HEK293 (cell line): Measurements from ENCODE around the gene NCK2.

Experiments
- CTCF ChIA-PET: fragments of 350-600 bp; formaldehyde crosslinking; extraction: SDS; loops from one replicate; lab custom pipeline; 2021; ENCODE audit warnings: antibody characterized with exemption; lab: Yijun Ruan, JAX
- POLR2A ChIA-PET: fragments of 300-600 bp; formaldehyde crosslinking; extraction: SDS; loops from one replicate; lab custom pipeline; 2020; ENCODE audit warnings: antibody characterized with exemption, inconsistent platforms; lab: Yijun Ruan, JAX
- H3K27ac ChIP-seq: fragments of 200-500 bp; sonication (Bioruptor generic); 2 replicates; pipeline ENCODE4 v1.5.1; 2014; ENCODE audit warnings: low read depth, low read length, control low read depth, inconsistent platforms; ENCODE audit errors: extremely low read depth
- H3K36me3 ChIP-seq, 2 experiments: fragments of 200-500 bp in 1 of 2; sonication (Bioruptor generic) in 1 of 2; 1 replicate in 1 of 2; 2 replicates in 1 of 2; pipeline ENCODE4 v1.5.1; 2014 to 2017; ENCODE audit warnings: inconsistent platforms in 2 of 2, low read length in 2 of 2; ENCODE audit not compliant: control insufficient read depth in 2 of 2, insufficient read depth in 1 of 2
- H3K4me1 ChIP-seq: fragments of 200-500 bp; sonication (Bioruptor generic); 2 replicates; pipeline ENCODE4 v1.5.1; 2014; ENCODE audit warnings: mild to moderate bottlenecking, low read length, inconsistent platforms; ENCODE audit not compliant: control insufficient read depth, insufficient read depth
- H3K4me3 ChIP-seq: 2 replicates; pipeline ENCODE4 v1.5.1; 2011; ENCODE audit warnings: low read depth, mild to moderate bottlenecking, control low read depth, low read length, moderate library complexity
- H3K9me3 ChIP-seq: fragments of 200-500 bp; sonication (Bioruptor generic); 2 replicates; pipeline ENCODE4 v1.5.1; 2014; ENCODE audit warnings: low read depth, low read length, inconsistent platforms; ENCODE audit not compliant: control insufficient read depth, insufficient read depth
- SCRT2 ChIP-seq: fragments of 450-650 bp; formaldehyde crosslinking; IDR thresholded peaks from 2 replicates; pipeline ENCODE4 v1.5.1; 2016; ENCODE audit warnings: missing biosample characterization, missing genetic modification characterization
- ZBTB21 ChIP-seq: fragments of 450-650 bp; formaldehyde crosslinking; IDR thresholded peaks from 2 replicates; pipeline ENCODE4 v1.5.1; 2017; ENCODE audit warnings: missing biosample characterization, missing genetic modification characterization
- ZNF24 ChIP-seq: fragments of 450-650 bp; formaldehyde crosslinking; IDR thresholded peaks from 2 replicates; pipeline ENCODE4 v1.5.1; 2016; ENCODE audit warnings: missing biosample characterization, missing genetic modification characterization
- ZNF302 ChIP-seq: fragments of 450-650 bp; formaldehyde crosslinking; IDR thresholded peaks from 2 replicates; pipeline ENCODE4 v1.5.1; 2016; ENCODE audit warnings: missing biosample characterization, missing genetic modification characterization, low read depth
- ZNF623 ChIP-seq: fragments of 450-650 bp; formaldehyde crosslinking; IDR thresholded peaks from 2 replicates; pipeline ENCODE4 v1.5.1; 2016; ENCODE audit warnings: missing biosample characterization, missing genetic modification characterization
- ZNF624 ChIP-seq: fragments of 450-650 bp; formaldehyde crosslinking; IDR thresholded peaks from 2 replicates; pipeline ENCODE4 v1.5.1; 2017; ENCODE audit warnings: missing biosample characterization, missing genetic modification characterization
- TF ChIP-seq, protein P1 (sequence below): fragments of 450-650 bp; formaldehyde crosslinking; IDR thresholded peaks from 2 replicates; pipeline ENCODE4 v1.5.1; 2017; ENCODE audit warnings: missing biosample characterization, missing genetic modification characterization
- TF ChIP-seq, protein P2 (sequence below): fragments of 450-650 bp; formaldehyde crosslinking; IDR thresholded peaks from 2 replicates; pipeline ENCODE4 v1.5.1; 2017; ENCODE audit warnings: missing biosample characterization, missing genetic modification characterization
- TF ChIP-seq, protein P3 (sequence below): fragments of 450-650 bp; formaldehyde crosslinking; conservative IDR thresholded peaks from 2 replicates; pipeline ENCODE4 v1.5.1; 2016; ENCODE audit warnings: low read depth, missing biosample characterization, missing genetic modification characterization
- TF ChIP-seq, protein P4 (sequence below): fragments of 450-650 bp; formaldehyde crosslinking; IDR thresholded peaks from 2 replicates; pipeline ENCODE4; 2016; ENCODE audit warnings: missing biosample characterization, missing genetic modification characterization

NCK2 gene

DNA sequence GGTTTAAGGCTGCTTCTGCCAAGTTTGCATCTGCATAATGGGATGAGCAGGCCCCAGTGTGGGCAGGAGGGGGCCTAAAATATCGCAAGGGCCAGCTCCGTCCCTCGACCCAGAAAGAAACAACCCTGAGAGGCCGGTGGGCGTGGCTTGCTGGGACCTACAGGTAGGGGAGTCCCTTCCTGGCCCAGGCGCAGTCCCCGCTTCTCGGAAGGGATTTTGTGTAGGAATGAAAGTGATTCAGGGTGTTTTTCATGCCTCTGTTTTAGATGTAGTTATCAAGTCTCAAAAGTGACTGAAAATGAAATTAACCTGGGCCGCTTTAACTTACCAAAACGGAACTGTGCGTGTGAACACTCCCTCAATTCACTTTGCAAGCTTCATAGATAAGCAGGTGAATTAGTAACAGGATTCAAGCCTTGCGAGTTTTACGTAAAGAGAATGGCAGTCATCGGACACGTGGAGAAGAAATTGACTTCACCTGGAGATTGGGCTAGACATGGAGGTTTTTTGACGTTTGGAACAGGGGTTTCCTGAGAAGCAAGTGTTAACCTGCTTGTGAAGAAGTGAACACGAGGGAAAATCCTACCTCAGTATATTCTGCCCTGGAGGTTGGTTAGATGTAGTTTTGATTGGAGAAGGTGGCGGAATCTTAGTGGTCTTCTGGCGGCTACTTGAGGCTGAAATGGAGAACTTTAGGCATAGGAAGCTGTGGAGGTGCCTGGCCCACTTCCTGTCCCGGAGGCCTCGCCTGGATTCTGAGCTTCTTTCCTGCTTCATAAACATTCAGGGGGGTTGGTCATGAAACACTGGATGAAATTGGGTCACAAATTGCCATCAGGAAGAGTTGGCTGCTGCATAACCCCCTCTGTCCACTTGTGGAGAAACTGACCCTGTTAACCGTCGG lies 1.7 kb downstream of the NCK2 start:
- Histone ChIP-seq H3K4me3 (peak overlapping the region; percentile 69), H3K36me3 (peaks cover 0 to 9% of the 10 kb centered on the region in 2 experiments; a peak in 2 of 3 replicates), H3K4me1 (no peaks in the 10 kb centered on the region; the same call in 1 of the 2 replicates), H3K27ac (no peak overlapping the region), H3K9me3 (no peaks in the 10 kb centered on the region)
- ChIA-PET CTCF (interaction anchor here (0.5 to 0.7 kb wide), 2 partner anchors 64 to 143 kb away, joined by 3 read pairs; no protein-coding TSS in a partner anchor), POLR2A (no interaction called here)
- TF ChIP-seq SCRT2 (tag by site-specific recombination), result peak; percentile 61
- TF ChIP-seq, protein P1, sequence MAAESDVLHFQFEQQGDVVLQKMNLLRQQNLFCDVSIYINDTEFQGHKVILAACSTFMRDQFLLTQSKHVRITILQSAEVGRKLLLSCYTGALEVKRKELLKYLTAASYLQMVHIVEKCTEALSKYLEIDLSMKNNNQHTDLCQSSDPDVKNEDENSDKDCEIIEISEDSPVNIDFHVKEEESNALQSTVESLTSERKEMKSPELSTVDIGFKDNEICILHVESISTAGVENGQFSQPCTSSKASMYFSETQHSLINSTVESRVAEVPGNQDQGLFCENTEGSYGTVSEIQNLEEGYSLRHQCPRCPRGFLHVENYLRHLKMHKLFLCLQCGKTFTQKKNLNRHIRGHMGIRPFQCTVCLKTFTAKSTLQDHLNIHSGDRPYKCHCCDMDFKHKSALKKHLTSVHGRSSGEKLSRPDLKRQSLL (tag by site-specific recombination), result no peak
- TF ChIP-seq ZBTB21 (tag by site-specific recombination), result no peak

DNA sequence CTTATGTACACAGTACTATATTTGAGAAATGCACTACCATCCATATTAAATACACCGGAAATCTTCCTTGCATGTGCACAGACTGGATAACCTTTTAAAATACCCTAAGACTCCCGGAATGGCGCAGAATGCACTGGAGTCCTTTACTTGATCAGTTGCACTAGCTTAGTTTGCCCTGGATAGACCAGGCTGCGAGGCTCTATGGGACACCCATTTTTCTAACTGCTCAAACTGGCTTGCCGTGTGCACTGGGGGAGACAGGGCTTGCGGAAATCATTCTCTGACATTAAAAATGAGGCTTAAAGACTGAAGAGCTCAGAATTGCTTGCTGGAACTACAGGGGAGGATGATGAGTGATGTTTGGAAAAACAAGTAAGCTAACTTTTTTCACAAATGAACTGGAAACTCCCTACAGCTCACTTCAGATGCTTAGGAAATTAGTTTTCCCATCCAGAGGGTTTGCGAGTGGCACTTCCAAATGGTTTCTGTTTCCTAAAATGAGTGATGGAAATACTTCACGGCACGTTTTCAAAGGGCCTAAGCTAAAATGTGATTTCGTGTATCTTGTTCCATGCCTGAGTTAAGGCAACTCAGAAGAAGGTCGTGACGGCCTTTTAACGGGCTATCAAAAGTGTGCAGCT lies 2.7 kb downstream of the NCK2 start:
- Histone ChIP-seq H3K9me3 (no peaks in the 10 kb centered on the region), H3K4me3 (no peak overlapping the region), H3K4me1 (no peaks in the 10 kb centered on the region; the same call in 1 of the 2 replicates), H3K36me3 (peaks cover 0 to 11% of the 10 kb centered on the region in 2 experiments; a peak in 2 of 3 replicates), H3K27ac (no peak overlapping the region)
- ChIA-PET POLR2A (no interaction called here), CTCF (interaction anchor here (0.5 to 0.7 kb wide), 3 partner anchors 65 to 142 kb away, joined by 3 read pairs; no protein-coding TSS in a partner anchor)
- TF ChIP-seq ZNF302 (tag by site-specific recombination), result no peak
- TF ChIP-seq, protein P2, sequence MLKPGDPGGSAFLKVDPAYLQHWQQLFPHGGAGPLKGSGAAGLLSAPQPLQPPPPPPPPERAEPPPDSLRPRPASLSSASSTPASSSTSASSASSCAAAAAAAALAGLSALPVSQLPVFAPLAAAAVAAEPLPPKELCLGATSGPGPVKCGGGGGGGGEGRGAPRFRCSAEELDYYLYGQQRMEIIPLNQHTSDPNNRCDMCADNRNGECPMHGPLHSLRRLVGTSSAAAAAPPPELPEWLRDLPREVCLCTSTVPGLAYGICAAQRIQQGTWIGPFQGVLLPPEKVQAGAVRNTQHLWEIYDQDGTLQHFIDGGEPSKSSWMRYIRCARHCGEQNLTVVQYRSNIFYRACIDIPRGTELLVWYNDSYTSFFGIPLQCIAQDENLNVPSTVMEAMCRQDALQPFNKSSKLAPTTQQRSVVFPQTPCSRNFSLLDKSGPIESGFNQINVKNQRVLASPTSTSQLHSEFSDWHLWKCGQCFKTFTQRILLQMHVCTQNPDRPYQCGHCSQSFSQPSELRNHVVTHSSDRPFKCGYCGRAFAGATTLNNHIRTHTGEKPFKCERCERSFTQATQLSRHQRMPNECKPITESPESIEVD (tag by site-specific recombination), result peak; percentile 33; the same call in 1 of the 2 replicates
- TF ChIP-seq, protein P3, sequence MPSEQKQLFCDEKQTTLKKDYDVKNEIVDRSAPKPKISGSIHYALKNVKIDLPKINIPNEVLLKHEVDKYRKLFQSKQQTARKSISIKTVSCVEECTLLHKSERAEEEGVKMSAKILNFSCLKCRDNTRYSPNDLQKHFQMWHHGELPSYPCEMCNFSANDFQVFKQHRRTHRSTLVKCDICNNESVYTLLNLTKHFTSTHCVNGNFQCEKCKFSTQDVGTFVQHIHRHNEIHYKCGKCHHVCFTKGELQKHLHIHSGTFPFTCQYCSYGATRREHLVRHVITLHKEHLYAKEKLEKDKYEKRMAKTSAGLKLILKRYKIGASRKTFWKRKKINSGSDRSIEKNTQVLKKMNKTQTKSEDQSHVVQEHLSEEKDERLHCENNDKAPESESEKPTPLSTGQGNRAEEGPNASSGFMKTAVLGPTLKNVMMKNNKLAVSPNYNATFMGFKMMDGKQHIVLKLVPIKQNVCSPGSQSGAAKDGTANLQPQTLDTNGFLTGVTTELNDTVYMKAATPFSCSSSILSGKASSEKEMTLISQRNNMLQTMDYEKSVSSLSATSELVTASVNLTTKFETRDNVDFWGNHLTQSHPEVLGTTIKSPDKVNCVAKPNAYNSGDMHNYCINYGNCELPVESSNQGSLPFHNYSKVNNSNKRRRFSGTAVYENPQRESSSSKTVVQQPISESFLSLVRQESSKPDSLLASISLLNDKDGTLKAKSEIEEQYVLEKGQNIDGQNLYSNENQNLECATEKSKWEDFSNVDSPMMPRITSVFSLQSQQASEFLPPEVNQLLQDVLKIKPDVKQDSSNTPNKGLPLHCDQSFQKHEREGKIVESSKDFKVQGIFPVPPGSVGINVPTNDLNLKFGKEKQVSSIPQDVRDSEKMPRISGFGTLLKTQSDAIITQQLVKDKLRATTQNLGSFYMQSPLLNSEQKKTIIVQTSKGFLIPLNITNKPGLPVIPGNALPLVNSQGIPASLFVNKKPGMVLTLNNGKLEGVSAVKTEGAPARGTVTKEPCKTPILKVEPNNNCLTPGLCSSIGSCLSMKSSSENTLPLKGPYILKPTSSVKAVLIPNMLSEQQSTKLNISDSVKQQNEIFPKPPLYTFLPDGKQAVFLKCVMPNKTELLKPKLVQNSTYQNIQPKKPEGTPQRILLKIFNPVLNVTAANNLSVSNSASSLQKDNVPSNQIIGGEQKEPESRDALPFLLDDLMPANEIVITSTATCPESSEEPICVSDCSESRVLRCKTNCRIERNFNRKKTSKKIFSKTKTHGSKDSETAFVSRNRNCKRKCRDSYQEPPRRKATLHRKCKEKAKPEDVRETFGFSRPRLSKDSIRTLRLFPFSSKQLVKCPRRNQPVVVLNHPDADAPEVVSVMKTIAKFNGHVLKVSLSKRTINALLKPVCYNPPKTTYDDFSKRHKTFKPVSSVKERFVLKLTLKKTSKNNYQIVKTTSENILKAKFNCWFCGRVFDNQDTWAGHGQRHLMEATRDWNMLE (tag by site-specific recombination), result no peak
- TF ChIP-seq, protein P4, sequence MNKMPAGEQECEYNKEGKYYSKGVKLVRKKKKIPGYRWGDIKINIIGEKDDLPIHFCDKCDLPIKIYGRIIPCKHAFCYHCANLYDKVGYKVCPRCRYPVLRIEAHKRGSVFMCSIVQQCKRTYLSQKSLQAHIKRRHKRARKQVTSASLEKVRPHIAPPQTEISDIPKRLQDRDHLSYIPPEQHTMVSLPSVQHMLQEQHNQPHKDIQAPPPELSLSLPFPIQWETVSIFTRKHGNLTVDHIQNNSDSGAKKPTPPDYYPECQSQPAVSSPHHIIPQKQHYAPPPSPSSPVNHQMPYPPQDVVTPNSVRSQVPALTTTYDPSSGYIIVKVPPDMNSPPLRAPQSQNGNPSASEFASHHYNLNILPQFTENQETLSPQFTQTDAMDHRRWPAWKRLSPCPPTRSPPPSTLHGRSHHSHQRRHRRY (tag by site-specific recombination), result no peak
- no peak for TF ChIP-seq ZNF624 (tag by site-specific recombination)
- TF ChIP-seq ZNF623 (tag by site-specific recombination), result no peak
- no peak for TF ChIP-seq ZNF24
